CD4-positive, alpha-beta T cell (primary cell): Measurements from ENCODE around the gene HCFC1R1. TPM values are rescaled to one million over a fixed set of nuclear protein-coding genes. Genes with fewer than 3 reads are reported as not detected.
A peak's percentile ranks its signal among the peaks of the same experiment; 100 is the strongest.

Source experiments
- ATAC-seq: fragments of 200-7000 bp; cut with Tn5 transposase; one replicate; pipeline ENCODE4 v1.10.0; 2022; ENCODE audit warnings: mild to moderate bottlenecking; ENCODE audit not compliant: poor library complexity
- CTCF ChIA-PET: fragments of 350-600 bp; sonication (Branson Sonifier 250); formaldehyde crosslinking; loops from one replicate; lab custom pipeline; 2021; ENCODE audit warnings: antibody characterized with exemption, inconsistent platforms; lab: Charles Lee
- POLR2A ChIA-PET: fragments of 350-600 bp; sonication (Branson Sonifier 250); formaldehyde crosslinking; loops from one replicate; lab custom pipeline; 2021; ENCODE audit warnings: antibody characterized with exemption, inconsistent platforms; lab: Charles Lee
- DNase-seq, 14 experiments: peaks; one replicate each; pipeline ENCODE4 v3.0.0-alpha.2; 2013 to 2020; ENCODE audit warnings: mixed read lengths in 2 of 14
- H3K27ac ChIP-seq, 2 donors: one replicate each; pipeline versions ENCODE4 v1.5.1 to v1.7.0; 2013; ENCODE audit warnings: low read length in 2 of 2, low read depth in 1 of 2, mild to moderate bottlenecking in 1 of 2
- H3K27me3 ChIP-seq, 2 experiments: 1 replicate in 1 of 2; 2 replicates in 1 of 2; pipeline versions ENCODE4 v1.6.1 to v1.7.0; 2013; ENCODE audit warnings: low read length in 2 of 2, control low read depth in 1 of 2, mild to moderate bottlenecking in 1 of 2, moderate library complexity in 1 of 2; ENCODE audit not compliant: insufficient read depth in 2 of 2, control insufficient read depth in 1 of 2
- H3K36me3 ChIP-seq: one replicate; pipeline ENCODE4 v1.6.1; 2013; ENCODE audit warnings: low read length, control low read depth; ENCODE audit not compliant: insufficient read depth
- H3K4me1 ChIP-seq: one replicate; pipeline ENCODE4 v1.6.1; 2013; ENCODE audit warnings: low read length, control low read depth; ENCODE audit not compliant: insufficient read depth
- H3K4me3 ChIP-seq: one replicate; pipeline ENCODE4 v1.5.1; 2013; ENCODE audit warnings: mild to moderate bottlenecking, low read length, moderate library complexity
- H3K9me3 ChIP-seq, 2 experiments: 1 replicate in 1 of 2; 2 replicates in 1 of 2; pipeline versions ENCODE4 v1.6.1 to v1.7.0; 2013; ENCODE audit warnings: low read length in 2 of 2, mild to moderate bottlenecking in 2 of 2, control low read depth in 1 of 2, moderate library complexity in 1 of 2; ENCODE audit not compliant: control insufficient read depth in 1 of 2, insufficient read depth in 1 of 2
- H3K27ac Mint-ChIP-seq: one replicate; pipeline ENCODE4 v1.8.0; 2020; ENCODE audit warnings: mixed read lengths
- H3K27me3 Mint-ChIP-seq: one replicate; pipeline ENCODE4 v1.8.0; 2021; ENCODE audit warnings: mixed read lengths
- H3K36me3 Mint-ChIP-seq: one replicate; pipeline ENCODE4 v1.8.0; 2021; ENCODE audit warnings: low read depth, mixed read lengths
- H3K4me1 Mint-ChIP-seq: one replicate; pipeline ENCODE4 v1.8.0; 2021; ENCODE audit warnings: low read depth, mixed read lengths
- H3K4me3 Mint-ChIP-seq: one replicate; pipeline ENCODE4 v1.8.0; 2020; ENCODE audit warnings: mild to moderate bottlenecking, mixed read lengths
- H3K9me3 Mint-ChIP-seq: one replicate; pipeline ENCODE4 v1.8.0; 2020; ENCODE audit warnings: mixed read lengths
- intact Hi-C, 2 experiments: fragments of 100-400 bp; cut with DNase I in 1 of 2; cut with micrococcal nuclease in 1 of 2; formaldehyde crosslinking; loops; one replicate each; pipeline versions ENCODE4 v1.15.1 to v1.9.0; 2023 to 2025; cut with DNase I, micrococcal nuclease
- total RNA-seq, 174 experiments: library from RNA in 2 of 174; stranded (reverse) in 2 of 174; gene quantifications; one replicate each; pipeline ENCODE4 v1.2.3 and lab custom pipeline; 2021 to 2026
- TF ChIP-seq, protein P1 (sequence below): fragments of 200-600 bp; IDR thresholded peaks from one replicate; pipeline ENCODE4 v1.8.0; 2022; ENCODE audit warnings: antibody characterized with exemption, mild to moderate bottlenecking

The HCFC1R1 gene
- total RNA-seq, 2 experiments from 2014 or later, result 8.9 to 11.0 TPM

DNA sequence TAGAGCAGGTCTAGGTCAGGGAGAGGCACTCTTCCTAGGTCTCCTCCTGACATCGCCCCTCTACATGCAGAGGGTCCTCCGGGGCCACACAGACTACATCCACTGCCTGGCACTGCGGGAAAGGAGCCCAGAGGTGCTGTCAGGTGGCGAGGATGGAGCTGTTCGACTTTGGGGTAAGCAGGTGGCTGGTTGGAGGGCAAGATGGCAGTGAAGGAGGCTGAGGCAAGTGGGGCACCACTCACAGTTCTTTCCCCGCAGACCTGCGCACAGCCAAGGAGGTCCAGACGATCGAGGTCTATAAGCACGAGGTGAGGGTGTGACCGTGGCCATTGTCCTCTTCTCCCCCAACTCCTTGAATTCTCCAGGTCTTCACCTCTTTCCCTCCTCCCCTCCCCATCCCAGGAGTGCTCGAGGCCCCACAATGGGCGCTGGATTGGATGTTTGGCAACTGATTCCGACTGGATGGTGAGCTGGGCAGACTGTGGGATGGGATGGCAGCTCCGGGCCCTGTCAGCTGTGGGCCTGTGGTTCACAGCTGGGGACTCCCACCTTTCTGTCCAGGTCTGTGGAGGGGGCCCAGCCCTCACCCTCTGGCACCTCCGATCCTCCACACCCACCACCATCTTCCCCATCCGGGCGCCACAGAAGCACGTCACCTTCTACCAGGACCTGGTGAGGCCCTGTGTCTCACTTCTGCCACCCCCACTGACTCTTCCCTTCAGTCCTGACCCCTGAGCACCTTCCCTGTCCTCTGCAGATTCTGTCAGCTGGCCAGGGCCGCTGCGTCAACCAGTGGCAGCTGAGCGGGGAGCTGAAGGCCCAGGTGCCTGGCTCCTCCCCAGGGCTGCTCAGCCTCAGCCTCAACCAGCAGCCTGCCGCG is 3.1 kb upstream of the HCFC1R1 start:
- peaks cover 48% of the 10 kb centered on the region for H3K4me1 Mint-ChIP-seq
- POLR2A ChIA-PET, result interaction anchor here (1.2 to 2.0 kb wide), 5 partner anchors 23 to 132 kb away, joined by 4 to 20 read pairs (median 8); partner anchors contain the start of gene IL32
- no peak overlapping the region for H3K27ac Mint-ChIP-seq
- Histone ChIP-seq H3K27me3 (peaks cover 16 to 27% of the 10 kb centered on the region in 2 experiments), H3K4me1 (peaks cover 69% of the 10 kb centered on the region), H3K36me3 (peaks cover 20% of the 10 kb centered on the region), H3K9me3 (peaks cover 0 to 4% of the 10 kb centered on the region in 2 experiments), H3K4me3 (no peak overlapping the region), H3K27ac (no peak overlapping the region)
- H3K27me3 Mint-ChIP-seq, result peaks cover 20% of the 10 kb centered on the region
- no peak for ATAC-seq
- TF ChIP-seq, protein P1, sequence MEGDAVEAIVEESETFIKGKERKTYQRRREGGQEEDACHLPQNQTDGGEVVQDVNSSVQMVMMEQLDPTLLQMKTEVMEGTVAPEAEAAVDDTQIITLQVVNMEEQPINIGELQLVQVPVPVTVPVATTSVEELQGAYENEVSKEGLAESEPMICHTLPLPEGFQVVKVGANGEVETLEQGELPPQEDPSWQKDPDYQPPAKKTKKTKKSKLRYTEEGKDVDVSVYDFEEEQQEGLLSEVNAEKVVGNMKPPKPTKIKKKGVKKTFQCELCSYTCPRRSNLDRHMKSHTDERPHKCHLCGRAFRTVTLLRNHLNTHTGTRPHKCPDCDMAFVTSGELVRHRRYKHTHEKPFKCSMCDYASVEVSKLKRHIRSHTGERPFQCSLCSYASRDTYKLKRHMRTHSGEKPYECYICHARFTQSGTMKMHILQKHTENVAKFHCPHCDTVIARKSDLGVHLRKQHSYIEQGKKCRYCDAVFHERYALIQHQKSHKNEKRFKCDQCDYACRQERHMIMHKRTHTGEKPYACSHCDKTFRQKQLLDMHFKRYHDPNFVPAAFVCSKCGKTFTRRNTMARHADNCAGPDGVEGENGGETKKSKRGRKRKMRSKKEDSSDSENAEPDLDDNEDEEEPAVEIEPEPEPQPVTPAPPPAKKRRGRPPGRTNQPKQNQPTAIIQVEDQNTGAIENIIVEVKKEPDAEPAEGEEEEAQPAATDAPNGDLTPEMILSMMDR, result no peak
- peaks cover 22% of the 10 kb centered on the region for H3K36me3 Mint-ChIP-seq
- CTCF ChIA-PET, result interaction anchor here (1.2 to 9.0 kb wide), 7 partner anchors 8 to 144 kb away, joined by 3 to 181 read pairs (median 4); partner anchors contain the start of genes CLDN6, FLYWCH2 and PKMYT1
- no peaks in the 10 kb centered on the region for H3K9me3 Mint-ChIP-seq
- H3K4me3 Mint-ChIP-seq, result no peak overlapping the region
- DNase-seq, result peak in 1 of 14 experiments; percentile 30
- intact Hi-C loops, result loop anchor here in 1 of 2 experiments (10.0 kb wide), 1 partner anchor 428 kb away; no protein-coding TSS in a partner anchor

DNA sequence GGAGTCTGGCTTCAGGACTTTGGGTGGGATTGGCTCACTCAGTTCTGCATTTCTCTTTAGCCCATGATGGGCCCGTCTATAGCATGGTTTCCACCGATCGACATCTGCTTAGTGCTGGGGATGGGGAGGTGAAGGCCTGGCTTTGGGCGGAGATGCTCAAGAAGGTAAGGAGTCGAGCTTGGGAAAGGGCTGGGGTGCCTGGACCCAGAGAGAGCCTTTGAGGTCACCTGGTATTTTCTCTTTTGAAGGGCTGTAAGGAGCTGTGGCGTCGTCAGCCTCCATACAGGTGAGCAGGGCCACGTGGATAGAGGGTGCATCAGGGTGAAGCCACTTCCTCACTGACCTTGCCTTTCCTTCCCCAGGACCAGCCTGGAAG is 2.2 kb upstream of the HCFC1R1 start:
- Histone ChIP-seq H3K36me3 (peaks cover 20% of the 10 kb centered on the region), H3K27me3 (peaks cover 14 to 20% of the 10 kb centered on the region in 2 experiments), H3K4me1 (peaks cover 75% of the 10 kb centered on the region), H3K27ac (no peak overlapping the region), H3K9me3 (peaks cover 0 to 4% of the 10 kb centered on the region in 2 experiments), H3K4me3 (no peak overlapping the region)
- ChIA-PET POLR2A (no interaction called here), CTCF (interaction anchor here (1.8 to 9.0 kb wide), 2 partner anchors 20 to 33 kb away, joined by 3 to 181 read pairs; no protein-coding TSS in a partner anchor)
- intact Hi-C loops, result loop anchor here in 1 of 2 experiments (10.0 kb wide), 1 partner anchor 429 kb away; no protein-coding TSS in a partner anchor
- TF ChIP-seq, protein P1, result no peak
- Mint-ChIP-seq H3K9me3 (no peaks in the 10 kb centered on the region), H3K4me3 (no peak overlapping the region), H3K27ac (no peak overlapping the region), H3K27me3 (peaks cover 15% of the 10 kb centered on the region), H3K4me1 (peaks cover 53% of the 10 kb centered on the region), H3K36me3 (peaks cover 22% of the 10 kb centered on the region)
- DNase-seq (peak in 1 of 14 experiments; percentile 36), ATAC-seq (no peak)
